Cardiac muscle cell (in vitro differentiated cells and primary cell): Measurements from ENCODE around the gene RAD50. TPM values are rescaled to one million over a fixed set of nuclear protein-coding genes. Genes with fewer than 3 reads are reported as not detected.
A peak's percentile ranks its signal among the peaks of the same experiment; 100 is the strongest.

Source experiments
- DNase-seq, 2 donors: peaks; one replicate each; pipeline versions ENCODE4 v3.0.0 to v3.0.0-alpha.2; 2010 to 2017; ENCODE audit warnings: low read depth in 1 of 2, low spot score in 1 of 2
- H3K27ac ChIP-seq: fragments of 200-600 bp; sonication (generic); 2 replicates; pipeline ENCODE4 v1.5.1; 2016
- H3K27me3 ChIP-seq: fragments of 200-600 bp; sonication (generic); 2 replicates; pipeline ENCODE4 v1.6.0; 2016; ENCODE audit warnings: control low read depth
- H3K36me3 ChIP-seq: fragments of 200-600 bp; sonication (generic); 2 replicates; pipeline ENCODE4 v1.5.1; 2016; ENCODE audit warnings: control low read depth
- H3K4me1 ChIP-seq: fragments of 200-600 bp; sonication (generic); 2 replicates; pipeline ENCODE4 v1.8.1; 2017; ENCODE audit warnings: low read depth, mild to moderate bottlenecking, mixed run types
- H3K4me3 ChIP-seq: fragments of 200-600 bp; sonication (generic); 2 replicates; pipeline ENCODE4 v1.5.1; 2016; ENCODE audit warnings: mild to moderate bottlenecking
- H3K9me3 ChIP-seq: fragments of 200-600 bp; sonication (generic); 2 replicates; pipeline ENCODE4 v1.5.1; 2017; ENCODE audit warnings: low read depth, mild to moderate bottlenecking, control low read depth
- polyA plus RNA-seq: library from polyadenylated mRNA; unstranded; fragments of >200 nt; fragmentation: Nextera tagmentation; extraction: Ambion mirVana; gene quantifications from 2 replicates; pipeline ENCODE4 v1.2.1, GENCODE V29; 2016
- total RNA-seq: library from RNA; depleted of rRNA; stranded (reverse); fragments of >200 nt; gene quantifications from 2 replicates; pipeline ENCODE4 v1.2.3, GENCODE V29; 2016
- TF ChIP-seq, protein P1 (sequence below): IDR thresholded peaks from 2 replicates; pipeline ENCODE4 v1.5.1; 2012; ENCODE audit warnings: low read depth, mild to moderate bottlenecking, low read length

The RAD50 gene
- total and polyA plus RNA-seq, 2 experiments from 2014 or later, result 13.4 to 27.3 TPM

DNA sequence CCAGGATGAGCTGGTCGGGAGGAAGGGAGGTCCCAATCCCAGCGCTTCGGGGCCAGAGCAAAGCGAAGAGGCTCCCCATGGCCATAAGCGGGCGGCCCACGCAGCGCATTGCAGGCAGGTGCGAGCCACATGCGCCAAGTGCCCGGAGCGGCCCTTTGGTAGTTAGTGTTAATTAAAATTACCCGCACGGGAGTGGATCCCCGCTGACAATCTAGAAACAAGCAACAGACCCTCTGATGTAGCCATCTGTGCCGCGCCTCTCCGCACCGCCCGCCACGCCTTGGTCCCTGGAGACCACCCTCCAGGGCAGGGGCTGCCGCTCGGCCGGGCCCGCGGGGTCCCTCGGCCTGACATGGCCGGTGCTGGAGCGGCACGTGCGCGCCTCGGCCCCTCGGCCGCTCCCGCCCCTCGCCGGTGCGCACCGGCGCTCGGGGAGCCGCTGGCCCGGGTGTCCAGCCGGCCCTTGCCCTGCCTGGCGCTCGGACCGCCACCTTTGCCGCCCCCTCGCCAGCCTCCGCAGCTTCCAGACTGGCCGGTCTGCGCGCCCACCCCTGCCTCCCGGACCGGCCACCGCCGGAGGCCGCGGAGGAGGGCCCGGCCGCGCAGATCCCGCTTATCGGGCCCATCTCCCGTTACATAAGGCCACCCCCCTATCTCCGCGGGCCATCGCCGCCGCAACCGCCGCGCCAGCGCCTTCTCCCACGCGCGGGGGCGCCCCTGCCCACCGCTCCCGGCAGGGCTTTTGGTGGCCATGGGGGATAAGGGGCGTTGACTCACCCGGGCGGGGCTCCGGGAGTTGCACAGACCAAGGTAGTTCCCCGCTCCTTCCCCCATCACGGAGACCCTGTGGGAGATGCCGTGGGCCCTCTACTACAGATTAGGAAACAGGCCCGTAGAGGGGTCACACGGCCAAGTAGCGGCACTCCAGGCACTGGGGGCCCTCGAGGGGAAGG is 99.3 kb downstream of the RAD50 start:
- TF ChIP-seq, protein P1, sequence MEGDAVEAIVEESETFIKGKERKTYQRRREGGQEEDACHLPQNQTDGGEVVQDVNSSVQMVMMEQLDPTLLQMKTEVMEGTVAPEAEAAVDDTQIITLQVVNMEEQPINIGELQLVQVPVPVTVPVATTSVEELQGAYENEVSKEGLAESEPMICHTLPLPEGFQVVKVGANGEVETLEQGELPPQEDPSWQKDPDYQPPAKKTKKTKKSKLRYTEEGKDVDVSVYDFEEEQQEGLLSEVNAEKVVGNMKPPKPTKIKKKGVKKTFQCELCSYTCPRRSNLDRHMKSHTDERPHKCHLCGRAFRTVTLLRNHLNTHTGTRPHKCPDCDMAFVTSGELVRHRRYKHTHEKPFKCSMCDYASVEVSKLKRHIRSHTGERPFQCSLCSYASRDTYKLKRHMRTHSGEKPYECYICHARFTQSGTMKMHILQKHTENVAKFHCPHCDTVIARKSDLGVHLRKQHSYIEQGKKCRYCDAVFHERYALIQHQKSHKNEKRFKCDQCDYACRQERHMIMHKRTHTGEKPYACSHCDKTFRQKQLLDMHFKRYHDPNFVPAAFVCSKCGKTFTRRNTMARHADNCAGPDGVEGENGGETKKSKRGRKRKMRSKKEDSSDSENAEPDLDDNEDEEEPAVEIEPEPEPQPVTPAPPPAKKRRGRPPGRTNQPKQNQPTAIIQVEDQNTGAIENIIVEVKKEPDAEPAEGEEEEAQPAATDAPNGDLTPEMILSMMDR, result peak; percentile 17
- peak in 1 of 2 donors; percentile 28 for DNase-seq
- no peaks in the 10 kb centered on the region for H3K9me3 ChIP-seq
- peaks cover 44% of the 10 kb centered on the region for H3K27me3 ChIP-seq
- H3K36me3 ChIP-seq, result no peaks in the 10 kb centered on the region
- no peak overlapping the region for H3K27ac ChIP-seq
- H3K4me1 ChIP-seq, result no peaks in the 10 kb centered on the region
- peak overlapping the region; percentile 13 for H3K4me3 ChIP-seq

DNA sequence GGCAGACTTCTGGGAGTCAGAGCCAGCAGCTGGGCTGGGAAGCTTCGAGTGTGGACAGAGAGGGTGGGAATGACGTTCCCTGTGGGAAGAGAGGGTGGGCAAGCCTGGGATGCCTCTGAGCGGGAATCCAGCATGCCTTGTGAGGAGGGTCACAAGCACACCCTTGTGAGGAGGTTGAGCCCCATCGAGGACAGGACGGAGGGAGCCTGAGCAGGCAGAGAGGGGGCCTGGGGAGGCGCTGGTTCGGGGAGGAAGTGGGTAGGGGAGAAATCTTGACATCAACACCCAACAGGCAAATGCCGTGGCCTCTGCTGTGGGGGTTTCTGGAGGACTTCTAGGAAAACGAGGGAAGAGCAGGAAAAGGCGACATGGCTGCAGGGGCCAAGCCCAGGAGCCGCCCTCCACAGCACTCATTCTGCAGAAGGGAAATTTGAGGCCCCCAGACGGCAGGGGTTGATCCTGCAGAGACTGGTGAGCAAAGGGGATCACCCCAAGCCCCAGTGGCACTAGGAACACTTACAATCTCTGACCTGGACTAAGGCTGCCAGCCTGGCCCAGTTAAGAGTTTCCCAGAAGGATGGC is 100.1 kb downstream of the RAD50 start:
- DNase-seq, result no peak
- no peaks in the 10 kb centered on the region for H3K36me3 ChIP-seq
- H3K27me3 ChIP-seq, result peaks cover 44% of the 10 kb centered on the region
- TF ChIP-seq, protein P1, result no peak
- H3K4me3 ChIP-seq, result no peak overlapping the region
- no peak overlapping the region for H3K27ac ChIP-seq
- no peaks in the 10 kb centered on the region for H3K4me1 ChIP-seq
- no peaks in the 10 kb centered on the region for H3K9me3 ChIP-seq

DNA sequence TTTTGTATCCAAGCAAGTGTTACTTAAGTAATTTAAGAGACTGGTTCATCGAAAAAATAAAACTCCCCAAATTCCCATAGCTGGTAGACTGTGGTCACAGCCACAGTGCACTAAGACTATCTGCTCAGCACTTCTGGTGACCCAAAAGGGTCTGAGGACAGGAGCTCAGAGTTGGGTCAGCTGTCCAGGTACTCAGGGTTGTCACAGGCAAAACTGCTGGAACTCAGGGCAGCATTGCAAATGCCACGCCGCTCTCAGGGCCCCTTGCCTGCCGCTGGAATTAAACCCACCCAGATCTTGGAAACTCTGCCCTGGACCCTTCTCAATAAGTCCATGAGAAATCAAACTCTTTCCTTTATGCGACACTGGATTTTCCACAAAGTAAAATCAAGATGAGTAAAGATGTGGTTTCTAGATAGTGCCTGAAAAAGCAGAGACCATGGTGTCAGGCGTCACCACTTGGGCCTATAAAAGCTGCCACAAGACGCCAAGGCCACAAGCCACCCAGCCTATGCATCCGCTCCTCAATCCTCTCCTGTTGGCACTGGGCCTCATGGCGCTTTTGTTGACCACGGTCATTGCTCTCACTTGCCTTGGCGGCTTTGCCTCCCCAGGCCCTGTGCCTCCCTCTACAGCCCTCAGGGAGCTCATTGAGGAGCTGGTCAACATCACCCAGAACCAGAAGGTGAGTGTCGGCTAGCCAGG is 101.1 kb downstream of the RAD50 start, which contains the start of gene IL13:
TSS of gene IL13 (plus strand) at position 498 of the 705 bp plus-strand sequence. CDS start at position 512, 14 bp downstream.
- no peaks in the 10 kb centered on the region for H3K9me3 ChIP-seq

DNA sequence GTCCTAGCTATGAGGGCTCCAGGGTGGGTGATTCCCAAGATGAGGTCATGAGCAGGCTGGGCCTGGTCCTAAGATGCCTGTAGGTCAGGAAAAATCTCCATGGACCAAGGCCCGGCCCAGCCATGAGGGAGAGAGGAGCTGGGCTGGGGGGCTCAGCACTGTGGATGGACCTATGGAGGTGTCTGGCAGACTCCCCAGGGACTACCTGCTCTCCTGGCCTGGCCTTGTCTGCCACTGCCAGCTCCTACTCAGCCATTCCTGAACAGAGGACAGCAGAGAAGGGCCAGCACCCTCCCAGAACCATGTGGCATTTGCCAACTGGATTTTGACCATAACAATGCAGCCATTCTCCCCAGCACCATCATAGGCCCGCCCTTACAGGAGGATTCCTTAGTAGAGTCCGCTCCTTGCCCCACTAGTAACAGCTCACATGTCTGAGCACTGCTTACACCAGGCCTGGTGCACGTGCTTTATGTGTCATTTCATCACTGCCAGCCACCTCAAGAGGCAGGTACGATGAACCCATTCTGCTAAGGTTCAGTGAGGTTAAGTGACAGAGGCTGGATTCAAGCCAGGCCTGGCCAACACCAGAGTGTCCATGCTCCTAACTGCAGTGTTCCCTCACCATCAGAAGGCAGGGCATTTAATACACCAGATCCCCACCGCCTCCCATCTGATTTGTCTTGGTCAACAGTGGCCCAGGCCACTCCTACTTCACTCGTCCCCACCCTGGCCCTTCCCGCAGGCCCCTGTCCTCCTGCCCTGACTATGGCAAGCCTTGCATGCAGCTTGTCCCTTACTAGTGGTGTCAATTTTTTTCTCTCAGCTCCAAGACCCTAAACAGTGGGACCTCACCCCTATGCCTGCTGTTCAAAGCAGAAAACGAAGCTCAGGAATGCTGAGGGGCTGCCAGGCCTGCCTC is 101.9 kb downstream of the RAD50 start:
- H3K36me3 ChIP-seq, result no peaks in the 10 kb centered on the region
- peaks cover 40% of the 10 kb centered on the region for H3K27me3 ChIP-seq
- H3K4me1 ChIP-seq, result peaks cover 9% of the 10 kb centered on the region
- H3K27ac ChIP-seq, result no peak overlapping the region
- H3K4me3 ChIP-seq, result no peak overlapping the region
- TF ChIP-seq, protein P1, result no peak
- no peak for DNase-seq
- no peaks in the 10 kb centered on the region for H3K9me3 ChIP-seq

More for the DNA sequence above, 101.1 kb downstream of the RAD50 start, which contains the start of gene IL13:
- H3K27me3 ChIP-seq, result peaks cover 44% of the 10 kb centered on the region
- no peak within 1 kb of the TSS for H3K4me3 ChIP-seq
- H3K36me3 ChIP-seq, result no peaks in the 10 kb centered on the region
- peaks cover under 1% of the 10 kb centered on the region for H3K4me1 ChIP-seq
- TF ChIP-seq, protein P1, result no peak
- no peak for DNase-seq
- no peak within 1 kb of the TSS for H3K27ac ChIP-seq
